ENCODE results near the gene CGN. TPM values are rescaled to one million over a fixed set of nuclear protein-coding genes. Genes with fewer than 3 reads are reported as not detected.

CGN gene
- polyA plus RNA-seq, 1 experiment = 0.31 TPM

DNA sequence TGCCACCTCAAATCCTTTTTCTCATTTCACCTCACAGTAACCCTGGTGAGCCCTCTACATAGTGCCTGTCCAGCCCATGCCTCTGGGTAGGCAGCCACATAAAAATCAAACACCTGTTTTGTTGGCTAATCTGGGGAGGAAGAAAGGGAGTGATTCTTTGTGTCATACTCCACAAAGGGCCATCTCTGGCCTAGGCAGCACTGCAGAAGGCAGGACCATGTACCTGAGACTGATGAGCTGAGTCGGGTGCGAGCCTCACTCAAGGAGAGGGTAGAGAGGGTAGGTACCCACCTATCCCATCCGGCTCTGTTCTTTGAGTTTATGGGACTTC is 36.7 kb downstream of the CGN start:
- Histone ChIP-seq H3K27me3 (ENCODE audit: control insufficient read depth, insufficient read depth, low read length) (no peaks in the 10 kb centered on the region), H3K27ac (ENCODE audit: low read depth, low read length) (peak overlapping the region; percentile 88), H3K4me3 (ENCODE audit: low read depth, low read length) (no peak overlapping the region), H3K9me3 (ENCODE audit: control insufficient read depth, insufficient read depth, low read length) (no peaks in the 10 kb centered on the region)
- no peak for DNase-seq (ENCODE audit: low read depth, low spot score)
- ChIA-PET CTCF (interaction anchor here (0.6 to 3.7 kb wide), 4 partner anchors 12 to 62 kb away, joined by 3 to 13 read pairs (median 5); no protein-coding TSS in a partner anchor), POLR2A (no interaction called here)
- TF ChIP-seq, protein P1, sequence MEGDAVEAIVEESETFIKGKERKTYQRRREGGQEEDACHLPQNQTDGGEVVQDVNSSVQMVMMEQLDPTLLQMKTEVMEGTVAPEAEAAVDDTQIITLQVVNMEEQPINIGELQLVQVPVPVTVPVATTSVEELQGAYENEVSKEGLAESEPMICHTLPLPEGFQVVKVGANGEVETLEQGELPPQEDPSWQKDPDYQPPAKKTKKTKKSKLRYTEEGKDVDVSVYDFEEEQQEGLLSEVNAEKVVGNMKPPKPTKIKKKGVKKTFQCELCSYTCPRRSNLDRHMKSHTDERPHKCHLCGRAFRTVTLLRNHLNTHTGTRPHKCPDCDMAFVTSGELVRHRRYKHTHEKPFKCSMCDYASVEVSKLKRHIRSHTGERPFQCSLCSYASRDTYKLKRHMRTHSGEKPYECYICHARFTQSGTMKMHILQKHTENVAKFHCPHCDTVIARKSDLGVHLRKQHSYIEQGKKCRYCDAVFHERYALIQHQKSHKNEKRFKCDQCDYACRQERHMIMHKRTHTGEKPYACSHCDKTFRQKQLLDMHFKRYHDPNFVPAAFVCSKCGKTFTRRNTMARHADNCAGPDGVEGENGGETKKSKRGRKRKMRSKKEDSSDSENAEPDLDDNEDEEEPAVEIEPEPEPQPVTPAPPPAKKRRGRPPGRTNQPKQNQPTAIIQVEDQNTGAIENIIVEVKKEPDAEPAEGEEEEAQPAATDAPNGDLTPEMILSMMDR (IDR thresholded peaks at IDR 0.05; ENCODE audit: low read depth, low read length) = no peak

DNA sequence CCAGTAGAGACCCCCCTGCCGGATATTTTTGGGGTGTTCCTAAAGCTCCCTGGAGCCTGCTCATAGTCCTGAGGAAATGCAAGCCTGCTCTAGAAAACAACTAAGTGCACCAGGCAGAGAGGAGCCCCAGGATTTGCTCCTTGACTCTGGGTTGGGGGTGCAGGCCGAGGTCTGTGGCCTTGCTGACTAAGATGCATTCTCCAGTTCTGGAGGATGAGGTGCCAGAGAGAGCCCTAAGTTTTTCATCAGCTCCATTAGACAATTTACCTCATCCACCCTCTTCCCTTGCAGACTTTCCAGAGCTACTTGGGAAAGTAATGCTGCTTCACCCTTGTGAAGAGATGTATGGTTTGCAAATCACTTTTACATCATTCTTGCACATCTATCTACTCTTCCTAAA is 38.0 kb downstream of the CGN start:
- H3K27ac ChIP-seq (ENCODE audit: low read depth, low read length) = peak overlapping the region; percentile 73
- POLR2A ChIA-PET = interaction anchor here (0.5 to 1.5 kb wide), 7 partner anchors 8 to 133 kb away, joined by 3 to 12 read pairs (median 4); partner anchors contain the start of genes POGZ and TUFT1
- no peaks in the 10 kb centered on the region for H3K9me3 ChIP-seq (ENCODE audit: control insufficient read depth, insufficient read depth, low read length)
- no peak for DNase-seq (ENCODE audit: low read depth, low spot score)
- CTCF ChIA-PET = interaction anchor here (1.0 to 3.7 kb wide), 4 partner anchors 14 to 248 kb away, joined by 3 to 13 read pairs (median 6); no protein-coding TSS in a partner anchor
- no peak overlapping the region for H3K4me3 ChIP-seq (ENCODE audit: low read depth, low read length)
- TF ChIP-seq, protein P1 (IDR thresholded peaks at IDR 0.05; ENCODE audit: low read depth, low read length) = no peak
- H3K27me3 ChIP-seq (ENCODE audit: control insufficient read depth, insufficient read depth, low read length) = no peaks in the 10 kb centered on the region

DNA sequence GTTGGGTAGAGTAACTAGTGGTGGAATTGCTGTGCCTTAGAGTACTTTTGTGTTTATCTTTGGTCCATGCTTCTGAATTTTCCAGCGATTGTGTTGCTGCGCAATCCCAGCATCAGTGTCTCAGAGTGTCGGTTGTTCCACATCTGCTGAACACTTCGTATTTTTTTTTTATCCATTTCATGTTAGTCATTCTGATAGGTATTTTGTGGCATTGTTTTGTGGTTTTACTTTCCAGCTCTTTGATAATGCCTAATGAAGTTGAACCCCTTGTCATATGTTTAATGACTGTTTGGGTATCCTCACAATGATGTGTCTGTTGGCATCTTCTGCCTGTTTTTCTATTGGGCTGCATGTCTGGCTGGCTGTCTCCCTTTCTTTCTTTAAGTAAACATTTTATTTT is 42.5 kb downstream of the CGN start:
- TF ChIP-seq, protein P1 (IDR thresholded peaks at IDR 0.05; ENCODE audit: low read depth, low read length) = no peak
- no peak overlapping the region for H3K4me3 ChIP-seq (ENCODE audit: low read depth, low read length)
- CTCF ChIA-PET = interaction anchor here (1.2 kb wide), 1 partner anchor 40 kb away, joined by 3 read pairs; no protein-coding TSS in a partner anchor
- no peaks in the 10 kb centered on the region for H3K27me3 ChIP-seq (ENCODE audit: control insufficient read depth, insufficient read depth, low read length)
- POLR2A ChIA-PET = no interaction called here
- no peak for DNase-seq (ENCODE audit: low read depth, low spot score)
- H3K9me3 ChIP-seq (ENCODE audit: control insufficient read depth, insufficient read depth, low read length) = no peaks in the 10 kb centered on the region
- H3K27ac ChIP-seq (ENCODE audit: low read depth, low read length) = no peak overlapping the region

DNA sequence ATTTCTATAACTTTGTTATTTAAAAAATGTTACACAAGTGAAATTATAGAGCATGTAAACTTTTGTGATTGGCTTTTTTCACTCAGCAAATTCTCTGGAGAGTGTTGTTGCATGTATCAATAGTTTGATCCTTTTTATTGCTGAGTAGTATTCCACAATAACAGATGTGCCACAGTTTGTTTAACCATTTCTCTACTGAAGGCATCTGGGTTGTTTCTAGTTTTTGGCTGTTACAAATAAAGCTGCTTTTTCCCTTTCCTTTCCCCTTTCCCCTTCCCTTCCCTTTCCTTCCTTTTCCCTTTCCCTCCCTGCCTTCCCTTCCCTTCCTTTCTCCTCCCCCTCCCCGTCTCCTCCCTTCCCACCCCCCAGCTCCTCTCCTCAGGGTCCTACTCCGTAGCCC is 44.9 kb downstream of the CGN start:
- DNase-seq (ENCODE audit: low read depth, low spot score) = no peak
- POLR2A ChIA-PET = interaction anchor here (1.0 kb wide), 1 partner anchor 14 kb away, joined by 7 read pairs; no protein-coding TSS in a partner anchor
- Histone ChIP-seq H3K27ac (ENCODE audit: low read depth, low read length) (no peak overlapping the region), H3K4me3 (ENCODE audit: low read depth, low read length) (no peak overlapping the region), H3K9me3 (ENCODE audit: control insufficient read depth, insufficient read depth, low read length) (no peaks in the 10 kb centered on the region), H3K27me3 (ENCODE audit: control insufficient read depth, insufficient read depth, low read length) (no peaks in the 10 kb centered on the region)
- TF ChIP-seq, protein P1 (IDR thresholded peaks at IDR 0.05; ENCODE audit: low read depth, low read length) = no peak
- CTCF ChIA-PET = interaction anchor here (1.5 kb wide), 1 partner anchor 112 kb away, joined by 3 read pairs; no protein-coding TSS in a partner anchor

DNA sequence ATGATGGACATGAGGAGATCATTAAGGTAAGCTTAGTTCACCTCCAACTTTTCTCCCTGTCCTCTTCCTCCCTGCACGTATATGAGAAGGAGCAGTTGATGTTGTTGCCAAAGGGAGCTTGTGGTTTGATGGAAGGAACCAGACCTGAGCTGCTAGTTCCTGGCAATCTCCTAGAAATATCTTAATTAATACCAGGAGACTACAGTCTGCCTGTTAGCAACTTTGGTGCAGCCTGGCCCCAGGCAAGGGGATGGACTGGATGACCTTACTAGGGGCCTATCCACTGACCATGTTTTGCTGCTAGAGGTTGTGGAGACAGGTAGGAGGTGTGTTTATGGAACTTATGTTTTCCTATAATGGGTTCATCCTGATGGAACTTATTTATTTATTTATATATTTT is 51.5 kb downstream of the CGN start:
- Histone ChIP-seq H3K4me3 (ENCODE audit: low read depth, low read length) (no peak overlapping the region), H3K27me3 (ENCODE audit: control insufficient read depth, insufficient read depth, low read length) (no peaks in the 10 kb centered on the region), H3K27ac (ENCODE audit: low read depth, low read length) (no peak overlapping the region), H3K9me3 (ENCODE audit: control insufficient read depth, insufficient read depth, low read length) (no peaks in the 10 kb centered on the region)
- ChIA-PET POLR2A (no interaction called here), CTCF (interaction anchor here (0.6 to 1.7 kb wide), 2 partner anchors 172 to 366 kb away, joined by 3 to 4 read pairs; no protein-coding TSS in a partner anchor)
- TF ChIP-seq, protein P1 (IDR thresholded peaks at IDR 0.05; ENCODE audit: low read depth, low read length) = no peak
- DNase-seq (ENCODE audit: low read depth, low spot score) = no peak
